ENCODE measurements around the gene NCBP3. TPM values are rescaled to one million over a fixed set of nuclear protein-coding genes. Genes with fewer than 3 reads are reported as not detected.

Gene NCBP3
- total and polyA plus RNA-seq, 2 donors (not counting 3 experiments of a cell fraction or from before 2014, with no cell fraction given) = 18.2 to 51.1 TPM

- Histone ChIP-seq H3K36me3 (ENCODE audit: control insufficient read depth in 2 of 2, extremely low read depth in 1 of 2, insufficient read depth in 2 of 2, low read length in 2 of 2) (peaks cover 7 to 15% of the 10 kb centered on the region in 2 experiments), H3K9me1 (replicated peaks; ENCODE audit: control insufficient read depth, extremely low read depth, insufficient read depth, low read length) (no peaks in the 10 kb centered on the region), H3K4me3 (replicated peaks in 1 of 3; ENCODE audit: insufficient read depth in 1 of 3, low read depth in 1 of 3, low read length in 3 of 3) (no peak overlapping the region), H3K27me3 (ENCODE audit: control insufficient read depth in 2 of 2, insufficient read depth in 2 of 2, low read length in 2 of 2) (no peaks in the 10 kb centered on the region), H3K9ac (replicated peaks; ENCODE audit: extremely low read depth, insufficient read depth, low read length) (no peak overlapping the region), H3K27ac (ENCODE audit: insufficient read depth, low read depth, low read length) (no peak overlapping the region), H3K79me2 (ENCODE audit: control insufficient read depth, insufficient read depth, low read length) (peaks cover 27% of the 10 kb centered on the region), H2AFZ (ENCODE audit: low read depth, low read length) (no peak overlapping the region), H4K20me1 (replicated peaks; ENCODE audit: control insufficient read depth, extremely low read depth, insufficient read depth, low read length) (no peaks in the 10 kb centered on the region), H3K9me3 (replicated peaks; ENCODE audit: control insufficient read depth, insufficient read depth, low read length) (no peaks in the 10 kb centered on the region), H3K4me2 (ENCODE audit: insufficient read depth, low read length) (no peak overlapping the region), H3K4me1 (ENCODE audit: control insufficient read depth, extremely low read depth, insufficient read depth, low read length) (no peaks in the 10 kb centered on the region)
- dilution Hi-C loops (cut with MboI; ENCODE audit: extremely low pct_ligation_motif_present, low sequenced_read_pairs) = no loop called here
- CTCF ChIA-PET = interaction anchor here (1.1 kb wide), 1 partner anchor 11 kb away, joined by 5 read pairs; the partner anchor contains the start of gene NCBP3
- BruUV-seq (replicated peaks) = no TSS peak
- no peak for TF ChIP-seq CTCF (IDR thresholded peaks at IDR 0.05; ENCODE audit: extremely low read depth in 1 of 2, insufficient read depth in 1 of 2, low read depth in 1 of 2, low read length in 2 of 2)
- TF ChIP-seq FOS (IDR thresholded peaks at IDR 0.05; ENCODE audit: borderline replicate concordance, insufficient read depth, low read length) = no peak
- no peak for TF ChIP-seq GATA2 (IDR thresholded peaks at IDR 0.05; ENCODE audit: insufficient read depth, insufficient read length, low read depth, low read length)
- no peak for TF ChIP-seq POLR2A (IDR thresholded peaks at IDR 0.05; ENCODE audit: low read depth, low read length)
- TF ChIP-seq MYC (IDR thresholded peaks at IDR 0.05; ENCODE audit: low read depth, low read length) = no peak
- no peak for TF ChIP-seq JUN (IDR thresholded peaks at IDR 0.05; ENCODE audit: borderline replicate concordance, insufficient read depth, insufficient read length, low read depth)
- no peak for TF ChIP-seq POLR2AphosphoS5 (IDR thresholded peaks at IDR 0.05; ENCODE audit: insufficient read depth, low read depth, low read length)
- TF ChIP-seq, protein P1, sequence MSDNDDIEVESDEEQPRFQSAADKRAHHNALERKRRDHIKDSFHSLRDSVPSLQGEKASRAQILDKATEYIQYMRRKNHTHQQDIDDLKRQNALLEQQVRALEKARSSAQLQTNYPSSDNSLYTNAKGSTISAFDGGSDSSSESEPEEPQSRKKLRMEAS (IDR thresholded peaks at IDR 0.05; ENCODE audit: insufficient read depth, insufficient read length) = no peak
- TF ChIP-seq EZH2 (IDR thresholded peaks at IDR 0.05; ENCODE audit: borderline replicate concordance, low read depth, low read length, severe bottlenecking) = no peak
- POLR2A ChIA-PET = no interaction called here
- FAIRE-seq (no peak), DNase-seq (ENCODE audit: low read depth, low spot score) (no peak)
- intact Hi-C loops (cut with micrococcal nuclease) = no loop called here
These were observed 11.2 kb downstream of the NCBP3 start for GRCh38 chr17:3834811-3835210.

Measured in endothelial cell of umbilical vein (primary cell).